Panc1 (cell line): Measurements from ENCODE around the gene TMEM60.

Source experiments
- POLR2AphosphoS5 ChIP-seq: IDR thresholded peaks from 2 replicates; pipeline ENCODE4 v1.6.1; 2012; ENCODE audit warnings: mild to moderate bottlenecking, low read depth, low read length, moderate library complexity
- TF ChIP-seq, protein P1 (sequence below): fragments of 450-650 bp; IDR thresholded peaks from 2 replicates; pipeline ENCODE4 v1.5.1; 2017; ENCODE audit warnings: mild to moderate bottlenecking
- TF ChIP-seq, protein P2 (sequence below), 2 experiments: IDR thresholded peaks; 2 replicates each; pipeline ENCODE4 v1.6.1; 2011 to 2012; ENCODE audit warnings: low read depth in 2 of 2, control low read depth in 1 of 2, low read length in 1 of 2, mild to moderate bottlenecking in 1 of 2, moderate library complexity in 1 of 2; ENCODE audit not compliant: insufficient read depth in 1 of 2

- TF ChIP-seq, protein P1, sequence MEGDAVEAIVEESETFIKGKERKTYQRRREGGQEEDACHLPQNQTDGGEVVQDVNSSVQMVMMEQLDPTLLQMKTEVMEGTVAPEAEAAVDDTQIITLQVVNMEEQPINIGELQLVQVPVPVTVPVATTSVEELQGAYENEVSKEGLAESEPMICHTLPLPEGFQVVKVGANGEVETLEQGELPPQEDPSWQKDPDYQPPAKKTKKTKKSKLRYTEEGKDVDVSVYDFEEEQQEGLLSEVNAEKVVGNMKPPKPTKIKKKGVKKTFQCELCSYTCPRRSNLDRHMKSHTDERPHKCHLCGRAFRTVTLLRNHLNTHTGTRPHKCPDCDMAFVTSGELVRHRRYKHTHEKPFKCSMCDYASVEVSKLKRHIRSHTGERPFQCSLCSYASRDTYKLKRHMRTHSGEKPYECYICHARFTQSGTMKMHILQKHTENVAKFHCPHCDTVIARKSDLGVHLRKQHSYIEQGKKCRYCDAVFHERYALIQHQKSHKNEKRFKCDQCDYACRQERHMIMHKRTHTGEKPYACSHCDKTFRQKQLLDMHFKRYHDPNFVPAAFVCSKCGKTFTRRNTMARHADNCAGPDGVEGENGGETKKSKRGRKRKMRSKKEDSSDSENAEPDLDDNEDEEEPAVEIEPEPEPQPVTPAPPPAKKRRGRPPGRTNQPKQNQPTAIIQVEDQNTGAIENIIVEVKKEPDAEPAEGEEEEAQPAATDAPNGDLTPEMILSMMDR: no peak
- TF ChIP-seq POLR2AphosphoS5: no peak
- TF ChIP-seq, protein P2, sequence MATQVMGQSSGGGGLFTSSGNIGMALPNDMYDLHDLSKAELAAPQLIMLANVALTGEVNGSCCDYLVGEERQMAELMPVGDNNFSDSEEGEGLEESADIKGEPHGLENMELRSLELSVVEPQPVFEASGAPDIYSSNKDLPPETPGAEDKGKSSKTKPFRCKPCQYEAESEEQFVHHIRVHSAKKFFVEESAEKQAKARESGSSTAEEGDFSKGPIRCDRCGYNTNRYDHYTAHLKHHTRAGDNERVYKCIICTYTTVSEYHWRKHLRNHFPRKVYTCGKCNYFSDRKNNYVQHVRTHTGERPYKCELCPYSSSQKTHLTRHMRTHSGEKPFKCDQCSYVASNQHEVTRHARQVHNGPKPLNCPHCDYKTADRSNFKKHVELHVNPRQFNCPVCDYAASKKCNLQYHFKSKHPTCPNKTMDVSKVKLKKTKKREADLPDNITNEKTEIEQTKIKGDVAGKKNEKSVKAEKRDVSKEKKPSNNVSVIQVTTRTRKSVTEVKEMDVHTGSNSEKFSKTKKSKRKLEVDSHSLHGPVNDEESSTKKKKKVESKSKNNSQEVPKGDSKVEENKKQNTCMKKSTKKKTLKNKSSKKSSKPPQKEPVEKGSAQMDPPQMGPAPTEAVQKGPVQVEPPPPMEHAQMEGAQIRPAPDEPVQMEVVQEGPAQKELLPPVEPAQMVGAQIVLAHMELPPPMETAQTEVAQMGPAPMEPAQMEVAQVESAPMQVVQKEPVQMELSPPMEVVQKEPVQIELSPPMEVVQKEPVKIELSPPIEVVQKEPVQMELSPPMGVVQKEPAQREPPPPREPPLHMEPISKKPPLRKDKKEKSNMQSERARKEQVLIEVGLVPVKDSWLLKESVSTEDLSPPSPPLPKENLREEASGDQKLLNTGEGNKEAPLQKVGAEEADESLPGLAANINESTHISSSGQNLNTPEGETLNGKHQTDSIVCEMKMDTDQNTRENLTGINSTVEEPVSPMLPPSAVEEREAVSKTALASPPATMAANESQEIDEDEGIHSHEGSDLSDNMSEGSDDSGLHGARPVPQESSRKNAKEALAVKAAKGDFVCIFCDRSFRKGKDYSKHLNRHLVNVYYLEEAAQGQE (IDR thresholded peaks at IDR 0.05; ENCODE audit: insufficient read depth in 1 of 2, low read depth in 2 of 2, low read length in 1 of 2): no peak
Observed at GRCh38 chr7:77794000-77794399, 4.2 kb downstream of the TMEM60 start.
